ENCODE results near the gene GPR35.
"Not testable (repeated sequence)": the region's sequence is repeated elsewhere in the genome, so short reads cannot be mapped to it uniquely, and the experiment has no call there.

The GPR35 gene

GRCh38 chr2:240678043-240678442, 52.8 kb downstream of the GPR35 start:
- H3K4me3 Mint-ChIP-seq; H3K27ac Mint-ChIP-seq; H3K4me1 Mint-ChIP-seq (ENCODE audit: low read depth); H3K9me3 Mint-ChIP-seq; H3K27me3 Mint-ChIP-seq (ENCODE audit: low read depth); H3K36me3 Mint-ChIP-seq (ENCODE audit: low read depth): not testable (repeated sequence)

DNA sequence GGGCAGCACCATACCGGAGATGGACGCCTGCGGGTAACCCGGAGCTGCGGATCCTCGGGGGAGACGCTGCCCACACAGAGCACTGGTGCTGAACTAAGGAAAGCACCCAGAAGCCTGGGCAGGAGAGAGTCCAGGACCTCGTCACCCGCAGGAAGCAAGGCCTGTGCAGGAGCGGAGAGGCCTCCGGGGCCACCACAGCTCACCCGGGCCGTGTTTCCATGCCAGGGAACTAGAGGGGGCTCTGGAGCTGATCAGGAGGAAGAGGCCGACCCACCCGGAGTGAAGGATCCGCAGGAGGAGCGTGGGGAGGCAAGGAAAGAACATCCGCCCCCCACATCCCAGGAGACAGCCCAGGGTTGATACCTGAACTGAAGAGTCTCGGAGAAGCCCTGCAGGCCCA, 53.6 kb downstream of the GPR35 start:
- not testable (repeated sequence) for H3K27me3 Mint-ChIP-seq (ENCODE audit: low read depth); H3K9me3 Mint-ChIP-seq; H3K4me1 Mint-ChIP-seq (ENCODE audit: low read depth); H3K36me3 Mint-ChIP-seq (ENCODE audit: low read depth); H3K27ac Mint-ChIP-seq; H3K4me3 Mint-ChIP-seq

- not testable (repeated sequence) for H3K4me3 Mint-ChIP-seq; H3K4me1 Mint-ChIP-seq (ENCODE audit: low read depth); H3K27ac Mint-ChIP-seq; H3K27me3 Mint-ChIP-seq (ENCODE audit: low read depth); H3K9me3 Mint-ChIP-seq; H3K36me3 Mint-ChIP-seq (ENCODE audit: low read depth)
Measured at GRCh38 chr2:240680185-240680584, 54.9 kb downstream of the GPR35 start.

Measured in T-helper 1 cell treated with Interleukin-12 subunit alpha and Interleukin-12 subunit beta and Interleukin-4 antibody, amounts not matched to agents 30 μg/mL and 1 μg/mL, for 36 hours (primary cell).